Body of pancreas (tissue), 4 donors: ENCODE results near the gene EEF2KMT.

Source experiments
- CTCF ChIP-seq, 7 experiments: fragments of 450-650 bp in 4 of 7; fragments of 200-600 bp in 3 of 7; sonication (generic) in 3 of 7; IDR thresholded peaks; one replicate each; pipeline ENCODE4 v1.5.1; 2016 to 2019; ENCODE audit warnings: antibody characterized with exemption in 7 of 7
- POLR2A ChIP-seq, 3 donors: fragments of 450-650 bp; IDR thresholded peaks; one replicate each; pipeline ENCODE4 v1.6.1; 2016; ENCODE audit warnings: antibody characterized with exemption in 3 of 3, mild to moderate bottlenecking in 2 of 3

- TF ChIP-seq CTCF (IDR thresholded peaks at IDR 0.05) (no peak), POLR2A (IDR thresholded peaks at IDR 0.05) (no peak)
Measured at GRCh38 chr16:5058476-5058875, 39.1 kb downstream of the EEF2KMT start.
